ENCODE data around the gene LAMA4.

The LAMA4 gene

GRCh38 chr6:112287577-112288225 is 33.3 kb upstream of the LAMA4 start:
- no peaks in the 10 kb centered on the region for H3K27me3 ChIP-seq (ENCODE audit: low read depth, low read length)
- no peaks in the 10 kb centered on the region for H3K36me3 ChIP-seq (ENCODE audit: control insufficient read depth in 1 of 2, insufficient read depth in 2 of 2, low read length in 2 of 2)
- peaks cover 0 to 15% of the 10 kb centered on the region in 2 donors for H3K4me1 ChIP-seq (ENCODE audit: control insufficient read depth in 1 of 2, insufficient read depth in 2 of 2, low read length in 2 of 2)
- peak overlapping the region; percentile 40 for H3K27ac ChIP-seq (ENCODE audit: low read length)
- H3K9me3 ChIP-seq (ENCODE audit: control insufficient read depth in 1 of 2, low read length in 2 of 2), result no peaks in the 10 kb centered on the region
- H3K4me3 ChIP-seq (ENCODE audit: low read depth in 1 of 2, low read length in 2 of 2), result no peak overlapping the region

DNA sequence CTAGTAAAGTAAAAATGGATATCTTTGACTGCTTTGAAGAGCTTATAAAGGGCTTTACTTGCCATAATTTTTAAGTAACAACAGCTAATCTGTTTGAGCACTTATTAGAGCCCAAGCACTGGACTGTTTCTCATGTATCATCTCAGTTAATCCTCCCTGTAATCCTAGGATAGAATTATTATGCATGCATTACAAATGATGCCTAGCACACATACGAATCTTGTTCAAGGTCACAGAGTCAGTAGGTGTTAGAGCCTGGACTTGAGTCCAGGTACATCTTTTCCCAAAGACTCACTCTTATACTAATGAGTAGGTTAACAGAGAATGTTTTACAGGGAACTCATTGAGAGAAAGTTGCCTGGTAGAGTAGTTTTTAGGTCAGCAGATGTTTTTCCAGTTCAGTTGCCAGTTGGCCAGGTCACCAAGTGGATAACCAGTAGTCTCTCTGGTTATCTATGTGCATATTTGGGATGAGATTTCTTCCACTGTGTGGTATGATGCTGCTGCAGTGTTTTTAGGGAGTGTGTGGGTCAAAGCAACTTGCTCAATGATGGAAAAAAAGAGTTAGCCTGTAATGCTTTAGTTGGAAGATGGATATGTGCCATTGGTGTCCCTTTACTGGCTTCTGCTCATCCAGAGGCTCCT is 32.3 kb upstream of the LAMA4 start:
- Histone ChIP-seq H3K36me3 (ENCODE audit: control insufficient read depth in 1 of 2, insufficient read depth in 2 of 2, low read length in 2 of 2) (no peaks in the 10 kb centered on the region), H3K27ac (ENCODE audit: low read length) (no peak overlapping the region), H3K4me3 (ENCODE audit: low read depth in 1 of 2, low read length in 2 of 2) (no peak overlapping the region), H3K9me3 (ENCODE audit: control insufficient read depth in 1 of 2, low read length in 2 of 2) (no peaks in the 10 kb centered on the region), H3K4me1 (ENCODE audit: control insufficient read depth in 1 of 2, insufficient read depth in 2 of 2, low read length in 2 of 2) (peaks cover 0 to 21% of the 10 kb centered on the region in 2 donors), H3K27me3 (ENCODE audit: low read depth, low read length) (no peaks in the 10 kb centered on the region)

GRCh38 chr6:112286010-112286409 is 31.6 kb upstream of the LAMA4 start:
- Histone ChIP-seq H3K27ac (ENCODE audit: low read length) (no peak overlapping the region), H3K4me1 (ENCODE audit: control insufficient read depth in 1 of 2, insufficient read depth in 2 of 2, low read length in 2 of 2) (peaks cover 0 to 27% of the 10 kb centered on the region in 2 donors), H3K36me3 (ENCODE audit: control insufficient read depth in 1 of 2, insufficient read depth in 2 of 2, low read length in 2 of 2) (no peaks in the 10 kb centered on the region), H3K4me3 (ENCODE audit: low read depth in 1 of 2, low read length in 2 of 2) (no peak overlapping the region), H3K9me3 (ENCODE audit: control insufficient read depth in 1 of 2, low read length in 2 of 2) (no peaks in the 10 kb centered on the region), H3K27me3 (ENCODE audit: low read depth, low read length) (no peaks in the 10 kb centered on the region)

DNA sequence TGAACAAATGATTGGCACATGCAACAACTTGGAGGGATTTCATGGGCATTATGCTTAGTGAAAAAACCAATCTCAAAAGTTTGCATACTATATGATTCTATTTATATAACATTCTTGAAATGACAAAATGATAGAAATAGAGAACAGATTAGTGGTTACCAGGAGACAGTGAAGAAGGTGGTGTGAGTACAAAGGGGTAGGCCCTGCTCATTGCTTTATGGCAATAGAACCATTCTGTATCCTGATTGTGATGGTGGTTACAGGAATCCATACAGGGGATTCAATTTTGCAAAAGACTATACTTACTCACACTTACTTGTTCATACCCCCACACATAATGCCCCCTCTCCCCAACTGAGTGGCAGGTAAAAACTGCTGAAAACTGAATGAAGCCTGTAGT is 30.2 kb upstream of the LAMA4 start:
- Histone ChIP-seq H3K27me3 (ENCODE audit: low read depth, low read length) (no peaks in the 10 kb centered on the region), H3K4me3 (ENCODE audit: low read depth in 1 of 2, low read length in 2 of 2) (no peak overlapping the region), H3K9me3 (ENCODE audit: control insufficient read depth in 1 of 2, low read length in 2 of 2) (no peaks in the 10 kb centered on the region), H3K27ac (ENCODE audit: low read length) (no peak overlapping the region), H3K4me1 (ENCODE audit: control insufficient read depth in 1 of 2, insufficient read depth in 2 of 2, low read length in 2 of 2) (peaks cover 4 to 38% of the 10 kb centered on the region in 2 donors), H3K36me3 (ENCODE audit: control insufficient read depth in 1 of 2, insufficient read depth in 2 of 2, low read length in 2 of 2) (no peaks in the 10 kb centered on the region)

DNA sequence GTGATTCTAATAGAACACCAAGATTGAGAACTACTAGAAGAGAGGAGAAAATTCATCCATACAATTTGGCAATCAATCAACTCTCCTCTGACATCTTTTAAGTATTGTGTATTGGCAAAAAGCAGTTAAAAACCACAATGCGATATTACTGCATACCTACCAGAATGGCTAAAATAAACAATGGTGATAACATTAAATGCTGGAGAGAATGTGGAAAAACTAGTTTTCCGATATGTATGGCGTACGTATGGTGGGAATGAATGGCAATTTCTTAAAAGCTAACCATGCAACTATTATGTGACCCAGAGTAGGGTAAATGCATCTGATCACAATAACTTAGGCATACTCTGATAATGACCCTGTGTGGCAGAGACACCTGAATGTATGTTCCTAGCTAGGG is 29.3 kb upstream of the LAMA4 start:
- H3K4me3 ChIP-seq (ENCODE audit: low read depth in 1 of 2, low read length in 2 of 2), result no peak overlapping the region
- H3K9me3 ChIP-seq (ENCODE audit: control insufficient read depth in 1 of 2, low read length in 2 of 2), result no peaks in the 10 kb centered on the region
- H3K36me3 ChIP-seq (ENCODE audit: control insufficient read depth in 1 of 2, insufficient read depth in 2 of 2, low read length in 2 of 2), result no peaks in the 10 kb centered on the region
- peaks cover 4 to 38% of the 10 kb centered on the region in 2 donors for H3K4me1 ChIP-seq (ENCODE audit: control insufficient read depth in 1 of 2, insufficient read depth in 2 of 2, low read length in 2 of 2)
- no peaks in the 10 kb centered on the region for H3K27me3 ChIP-seq (ENCODE audit: low read depth, low read length)
- no peak overlapping the region for H3K27ac ChIP-seq (ENCODE audit: low read length)

GRCh38 chr6:112281821-112282615 is 27.7 kb upstream of the LAMA4 start:
- Histone ChIP-seq H3K4me3 (ENCODE audit: low read depth in 1 of 2, low read length in 2 of 2) (no peak overlapping the region), H3K4me1 (ENCODE audit: control insufficient read depth in 1 of 2, insufficient read depth in 2 of 2, low read length in 2 of 2) (peaks cover 4 to 33% of the 10 kb centered on the region in 2 donors), H3K27me3 (ENCODE audit: low read depth, low read length) (no peaks in the 10 kb centered on the region), H3K36me3 (ENCODE audit: control insufficient read depth in 1 of 2, insufficient read depth in 2 of 2, low read length in 2 of 2) (no peaks in the 10 kb centered on the region), H3K9me3 (ENCODE audit: control insufficient read depth in 1 of 2, low read length in 2 of 2) (no peaks in the 10 kb centered on the region), H3K27ac (ENCODE audit: low read length) (no peak overlapping the region)

GRCh38 chr6:112279031-112279935 is 24.9 kb upstream of the LAMA4 start:
- H3K27ac ChIP-seq (ENCODE audit: low read length), result no peak overlapping the region
- H3K9me3 ChIP-seq (ENCODE audit: control insufficient read depth in 1 of 2, low read length in 2 of 2), result no peaks in the 10 kb centered on the region
- no peaks in the 10 kb centered on the region for H3K27me3 ChIP-seq (ENCODE audit: low read depth, low read length)
- H3K4me3 ChIP-seq (ENCODE audit: low read depth in 1 of 2, low read length in 2 of 2), result no peak overlapping the region
- H3K36me3 ChIP-seq (ENCODE audit: control insufficient read depth in 1 of 2, insufficient read depth in 2 of 2, low read length in 2 of 2), result no peaks in the 10 kb centered on the region
- peaks cover 4 to 33% of the 10 kb centered on the region in 2 donors for H3K4me1 ChIP-seq (ENCODE audit: control insufficient read depth in 1 of 2, insufficient read depth in 2 of 2, low read length in 2 of 2)

GRCh38 chr6:112275365-112275764 is 21.0 kb upstream of the LAMA4 start:
- Histone ChIP-seq H3K36me3 (ENCODE audit: control insufficient read depth in 1 of 2, insufficient read depth in 2 of 2, low read length in 2 of 2) (no peaks in the 10 kb centered on the region), H3K27me3 (ENCODE audit: low read depth, low read length) (no peaks in the 10 kb centered on the region), H3K9me3 (ENCODE audit: control insufficient read depth in 1 of 2, low read length in 2 of 2) (no peaks in the 10 kb centered on the region), H3K4me1 (ENCODE audit: control insufficient read depth in 1 of 2, insufficient read depth in 2 of 2, low read length in 2 of 2) (peaks cover 4 to 17% of the 10 kb centered on the region in 2 donors), H3K27ac (ENCODE audit: low read length) (no peak overlapping the region), H3K4me3 (ENCODE audit: low read depth in 1 of 2, low read length in 2 of 2) (no peak overlapping the region)

- Histone ChIP-seq H3K9me3 (ENCODE audit: control insufficient read depth in 1 of 2, low read length in 2 of 2) (no peaks in the 10 kb centered on the region), H3K4me1 (ENCODE audit: control insufficient read depth in 1 of 2, insufficient read depth in 2 of 2, low read length in 2 of 2) (peaks cover under 1 to 11% of the 10 kb centered on the region in 2 donors), H3K4me3 (ENCODE audit: low read depth in 1 of 2, low read length in 2 of 2) (no peak overlapping the region), H3K27me3 (ENCODE audit: low read depth, low read length) (no peaks in the 10 kb centered on the region), H3K27ac (ENCODE audit: low read length) (no peak overlapping the region), H3K36me3 (ENCODE audit: control insufficient read depth in 1 of 2, insufficient read depth in 2 of 2, low read length in 2 of 2) (no peaks in the 10 kb centered on the region)
These were observed 20.4 kb upstream of the LAMA4 start for GRCh38 chr6:112274774-112275173.

DNA sequence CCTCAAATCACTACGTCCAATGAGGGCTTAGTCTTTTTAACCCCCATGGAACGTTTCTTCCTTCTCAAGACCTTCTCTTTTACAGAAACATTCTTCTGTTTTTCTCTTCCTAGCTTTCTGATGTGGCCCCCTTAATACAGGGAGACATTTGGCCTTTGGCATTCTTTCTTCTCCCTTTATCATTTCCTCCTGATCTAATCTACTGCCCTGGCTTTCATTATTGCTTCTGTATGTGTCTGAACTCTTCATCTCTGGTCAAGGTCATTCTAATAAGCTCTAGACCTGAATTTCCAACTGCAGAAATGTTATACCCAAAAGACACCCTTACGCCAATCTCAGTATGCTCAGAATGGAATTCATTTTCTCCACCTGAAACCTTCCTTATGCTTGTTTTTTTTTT is 18.4 kb upstream of the LAMA4 start:
- Histone ChIP-seq H3K9me3 (ENCODE audit: control insufficient read depth in 1 of 2, low read length in 2 of 2) (no peaks in the 10 kb centered on the region), H3K27ac (ENCODE audit: low read length) (no peak overlapping the region), H3K36me3 (ENCODE audit: control insufficient read depth in 1 of 2, insufficient read depth in 2 of 2, low read length in 2 of 2) (no peaks in the 10 kb centered on the region), H3K4me3 (ENCODE audit: low read depth in 1 of 2, low read length in 2 of 2) (no peak overlapping the region), H3K27me3 (ENCODE audit: low read depth, low read length) (no peaks in the 10 kb centered on the region), H3K4me1 (ENCODE audit: control insufficient read depth in 1 of 2, insufficient read depth in 2 of 2, low read length in 2 of 2) (peaks cover 0 to 17% of the 10 kb centered on the region in 2 donors)

GRCh38 chr6:112270756-112271155 is 16.4 kb upstream of the LAMA4 start:
- H3K27me3 ChIP-seq (ENCODE audit: low read depth, low read length), result no peaks in the 10 kb centered on the region
- no peak overlapping the region for H3K4me3 ChIP-seq (ENCODE audit: low read depth in 1 of 2, low read length in 2 of 2)
- no peaks in the 10 kb centered on the region for H3K9me3 ChIP-seq (ENCODE audit: control insufficient read depth in 1 of 2, low read length in 2 of 2)
- H3K36me3 ChIP-seq (ENCODE audit: control insufficient read depth in 1 of 2, insufficient read depth in 2 of 2, low read length in 2 of 2), result no peaks in the 10 kb centered on the region
- H3K4me1 ChIP-seq (ENCODE audit: control insufficient read depth in 1 of 2, insufficient read depth in 2 of 2, low read length in 2 of 2), result peaks cover 0 to 17% of the 10 kb centered on the region in 2 donors
- H3K27ac ChIP-seq (ENCODE audit: low read length), result no peak overlapping the region
